ENCODE measurements around the gene GOLGA6B.
"Not testable (repeated sequence)": the region's sequence is repeated elsewhere in the genome, so short reads cannot be mapped to it uniquely, and the experiment has no call there.

Gene GOLGA6B

GRCh38 chr15:72628249-72629067 lies 26.0 kb upstream of the GOLGA6B start:
- DNase-seq; H3K9me3 ChIP-seq; H3K36me3 ChIP-seq; H3K4me1 ChIP-seq; H3K4me3 ChIP-seq (ENCODE audit: low read depth, low read length); H3K27me3 ChIP-seq: not testable (repeated sequence)
- TF ChIP-seq CTCF (IDR thresholded peaks at IDR 0.05; ENCODE audit: low read depth, low read length), result peak; percentile 10; the same call in 1 of the 2 replicates

DNA sequence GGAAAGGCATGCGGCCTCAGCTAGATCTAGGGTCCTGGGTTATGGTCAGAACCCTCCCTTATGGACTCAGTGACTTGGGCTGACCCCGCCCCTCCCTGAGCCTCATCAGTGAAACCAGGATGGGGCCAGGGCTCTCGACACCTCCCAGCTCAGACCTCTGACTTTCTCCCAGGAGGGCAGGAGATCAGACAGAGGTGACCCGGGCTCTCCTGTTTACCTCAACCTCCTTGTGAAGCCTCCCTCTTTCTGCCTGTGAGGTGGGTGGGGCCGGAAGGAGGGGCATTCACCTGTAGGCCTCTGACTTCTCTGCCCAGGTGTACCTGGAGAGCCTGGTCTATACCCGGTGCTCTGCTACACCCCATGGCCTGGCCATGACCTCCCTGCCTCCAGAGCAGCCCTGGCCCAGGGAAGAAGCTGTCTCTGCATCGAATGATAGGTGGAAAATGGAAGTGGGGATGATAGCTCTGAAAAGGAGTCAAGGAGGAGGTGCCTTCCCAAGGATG lies 25.4 kb upstream of the GOLGA6B start:
- H3K9me3 ChIP-seq; DNase-seq; H3K36me3 ChIP-seq; H3K27me3 ChIP-seq; H3K4me3 ChIP-seq (ENCODE audit: low read depth, low read length); H3K4me1 ChIP-seq: not testable (repeated sequence)

- H3K9me3 ChIP-seq, H3K27me3 ChIP-seq, H3K36me3 ChIP-seq, H3K4me1 ChIP-seq: not testable (repeated sequence)
- peak; percentile 75 for DNase-seq
- H3K4me3 ChIP-seq (ENCODE audit: low read depth, low read length), result peak overlapping the region; percentile 41
Measured at GRCh38 chr15:72636519-72637282, 17.8 kb upstream of the GOLGA6B start.

GRCh38 chr15:72639759-72640483 lies 14.6 kb upstream of the GOLGA6B start:
- not testable (repeated sequence) for H3K4me3 ChIP-seq (ENCODE audit: low read depth, low read length); DNase-seq; H3K4me1 ChIP-seq; H3K27me3 ChIP-seq; H3K36me3 ChIP-seq; H3K9me3 ChIP-seq

DNA sequence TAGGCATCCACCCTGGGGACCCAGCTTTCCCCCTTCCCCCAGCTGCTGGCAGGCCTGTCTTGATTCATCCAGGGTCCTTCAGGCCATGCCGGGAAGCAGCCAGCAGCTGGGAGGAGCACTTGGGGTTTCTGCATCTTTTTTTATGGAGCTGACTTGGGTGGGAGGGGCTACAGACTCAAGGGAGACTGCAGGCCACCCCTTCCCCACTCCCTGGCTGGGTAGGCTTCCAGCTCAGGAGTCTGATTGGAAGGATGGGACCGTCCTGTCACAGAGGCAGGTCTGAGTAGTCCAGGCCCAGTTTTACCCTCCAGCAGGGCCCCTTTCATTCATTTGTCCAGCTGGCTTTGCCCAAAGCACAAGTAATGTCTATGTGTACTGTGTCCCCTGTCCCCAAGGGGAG lies 12.2 kb upstream of the GOLGA6B start:
- H3K4me1 ChIP-seq; DNase-seq; H3K27me3 ChIP-seq; H3K9me3 ChIP-seq; H3K36me3 ChIP-seq; H3K4me3 ChIP-seq (ENCODE audit: low read depth, low read length): not testable (repeated sequence)

- not testable (repeated sequence) for H3K36me3 ChIP-seq; DNase-seq; H3K9me3 ChIP-seq; H3K4me3 ChIP-seq (ENCODE audit: low read depth, low read length); H3K27me3 ChIP-seq; H3K4me1 ChIP-seq
Measured at GRCh38 chr15:72648631-72649253, 5.8 kb upstream of the GOLGA6B start.

DNA sequence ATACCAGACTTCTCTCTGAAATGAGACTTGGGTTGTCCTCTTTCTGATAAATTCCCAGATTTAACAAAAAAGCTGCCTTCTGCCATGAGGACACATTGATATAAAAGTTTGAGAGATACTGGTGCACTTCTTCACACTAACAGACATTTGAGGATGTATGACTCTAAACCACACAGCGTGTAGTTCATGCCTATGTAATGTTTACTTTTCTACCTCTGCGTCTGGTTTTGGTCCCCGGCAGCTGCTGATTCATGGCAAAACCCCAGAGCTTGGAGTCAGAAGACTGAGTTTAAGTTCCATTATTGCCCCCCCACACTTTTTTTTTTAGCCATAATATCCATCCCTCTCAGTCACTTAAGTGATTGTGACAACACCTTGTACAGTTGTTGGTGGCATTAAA lies 1.5 kb downstream of the GOLGA6B start:
- not testable (repeated sequence) for H3K4me3 ChIP-seq (ENCODE audit: low read depth, low read length); H3K4me1 ChIP-seq; DNase-seq; H3K27me3 ChIP-seq; H3K36me3 ChIP-seq; H3K9me3 ChIP-seq

DNA sequence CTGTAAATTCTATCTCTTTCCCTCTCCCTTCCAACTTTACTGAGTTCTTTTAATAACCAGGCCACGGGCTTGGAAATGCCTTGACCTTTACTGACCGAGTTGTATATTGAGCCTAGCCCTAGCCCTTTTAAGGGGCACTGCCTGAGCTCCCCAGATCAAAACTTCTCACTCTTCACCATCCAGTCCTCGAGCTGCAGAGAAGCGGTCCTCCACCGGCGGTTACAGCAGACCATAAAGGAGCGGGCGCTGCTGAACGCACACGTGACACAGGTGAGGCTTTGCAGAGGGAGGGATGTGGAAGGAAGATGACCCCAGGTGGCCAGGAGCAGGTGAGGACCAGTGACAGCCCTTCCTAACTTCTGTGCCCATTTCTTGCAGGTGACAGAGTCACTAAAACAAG lies 6.6 kb downstream of the GOLGA6B start:
- not testable (repeated sequence) for H3K4me3 ChIP-seq (ENCODE audit: low read depth, low read length); H3K36me3 ChIP-seq; H3K4me1 ChIP-seq; H3K27me3 ChIP-seq; DNase-seq; H3K9me3 ChIP-seq

- not testable (repeated sequence) for H3K36me3 ChIP-seq; DNase-seq; H3K9me3 ChIP-seq; H3K27me3 ChIP-seq; H3K4me3 ChIP-seq (ENCODE audit: low read depth, low read length); H3K4me1 ChIP-seq
Measured at GRCh38 chr15:72663931-72664330, 9.4 kb downstream of the GOLGA6B start.

- not testable (repeated sequence) for H3K4me3 ChIP-seq (ENCODE audit: low read depth, low read length); H3K9me3 ChIP-seq; H3K36me3 ChIP-seq; DNase-seq; H3K27me3 ChIP-seq; H3K4me1 ChIP-seq
Measured at GRCh38 chr15:72665706-72666105, 11.2 kb downstream of the GOLGA6B start.

DNA sequence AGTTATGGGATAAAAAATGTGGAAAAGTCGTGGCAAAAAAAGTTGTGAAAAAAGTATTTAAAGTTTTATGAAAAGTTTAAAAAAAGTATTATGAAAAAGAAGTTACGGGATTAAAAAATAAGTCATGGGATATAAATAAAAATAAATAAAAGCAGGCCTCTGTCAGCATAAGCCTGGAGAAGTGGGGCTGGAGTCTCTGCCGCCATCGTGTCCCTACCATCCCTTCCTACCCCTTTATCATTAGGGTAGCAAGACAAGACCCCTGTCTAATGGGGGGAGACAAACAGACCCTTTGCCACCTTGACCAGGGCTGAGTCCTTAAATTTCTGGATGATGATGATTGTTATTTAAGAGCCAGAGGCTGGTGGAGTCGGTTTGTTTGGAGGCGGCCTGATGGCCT lies 15.3 kb downstream of the GOLGA6B start:
- H3K27me3 ChIP-seq, result peaks cover 32% of the 10 kb centered on the region
- not testable (repeated sequence) for H3K36me3 ChIP-seq; H3K4me1 ChIP-seq; H3K9me3 ChIP-seq; DNase-seq; H3K4me3 ChIP-seq (ENCODE audit: low read depth, low read length)
